ENCODE results near the gene NRG3.

DNA sequence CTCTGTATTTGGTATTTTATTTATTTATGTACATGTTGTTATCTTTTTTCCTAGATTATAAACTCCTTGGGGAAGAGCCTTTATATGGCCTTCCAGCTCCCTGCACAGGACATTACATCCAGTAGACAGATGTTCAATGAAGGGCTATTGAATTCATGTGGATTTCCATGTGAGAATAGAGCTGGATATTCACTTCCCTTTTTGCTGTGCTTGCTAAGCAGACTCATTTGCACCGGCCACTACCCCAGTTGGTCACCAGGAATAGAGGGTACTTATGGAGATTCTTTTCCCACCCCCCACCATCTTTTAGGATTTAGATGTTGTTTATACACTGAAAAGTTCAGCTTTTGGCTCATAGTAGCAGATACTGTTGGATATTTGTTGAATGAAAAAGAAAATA, 374.1 kb downstream of the NRG3 start:
- TF ChIP-seq CTCF (tag by site-specific recombination; IDR thresholded peaks at IDR 0.05) (no peak), ZBTB1 (tag by site-specific recombination; IDR thresholded peaks at IDR 0.05) (no peak), ZNF776 (tag by site-specific recombination; IDR thresholded peaks at IDR 0.05; ENCODE audit: borderline replicate concordance) (no peak), ZSCAN30 (tag by site-specific recombination; IDR thresholded peaks at IDR 0.05) (no peak)

Measured in HEK293 (cell line).